GM19035 (cell line): ENCODE measurements around the gene BCAS3.

Source experiments
- ATAC-seq: cut with Tn5 transposase; IDR thresholded peaks from one replicate; pipeline ENCODE4 v1.9.1; 2021; ENCODE audit not compliant: unreplicated experiment

Gene BCAS3

DNA sequence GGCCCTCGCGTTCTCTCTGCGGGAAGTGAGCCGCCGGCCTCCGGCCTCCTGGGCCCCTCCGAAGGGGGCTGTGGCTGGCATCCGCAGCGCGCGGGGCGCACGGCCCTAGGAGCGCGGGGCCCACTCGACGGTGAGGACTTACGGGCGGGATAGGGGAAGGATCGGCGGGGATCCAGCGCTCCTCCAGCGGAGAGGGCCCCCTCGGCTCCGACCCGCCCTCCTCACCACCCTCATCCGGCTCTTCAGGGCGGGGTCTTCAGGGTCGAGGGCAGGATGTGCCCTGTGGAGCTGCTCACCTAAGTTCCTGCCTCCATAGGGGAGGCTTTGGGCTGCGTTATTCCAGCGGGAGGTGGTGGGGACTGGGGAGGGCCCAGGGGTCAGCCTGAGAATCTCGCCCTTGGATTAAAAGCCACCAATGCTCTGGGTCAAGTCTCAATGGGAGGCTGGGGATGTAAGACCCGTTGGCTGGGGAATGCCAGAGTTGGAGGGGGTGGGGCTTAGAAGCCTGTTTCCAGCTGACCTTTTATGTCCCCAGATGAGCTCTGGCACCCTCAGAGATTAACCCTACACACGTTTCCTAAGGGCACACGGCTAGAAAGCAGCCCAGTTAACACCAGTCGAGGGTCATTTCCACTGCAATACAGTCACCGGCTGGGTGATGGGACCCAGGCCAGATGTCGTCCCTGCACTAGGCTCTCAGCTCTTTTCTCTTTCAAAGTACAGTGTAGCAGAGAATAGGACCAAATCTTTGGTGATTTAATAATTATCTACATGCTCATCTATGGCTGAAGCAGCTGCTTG is 735.4 kb downstream of the BCAS3 start:
- no peak for ATAC-seq

DNA sequence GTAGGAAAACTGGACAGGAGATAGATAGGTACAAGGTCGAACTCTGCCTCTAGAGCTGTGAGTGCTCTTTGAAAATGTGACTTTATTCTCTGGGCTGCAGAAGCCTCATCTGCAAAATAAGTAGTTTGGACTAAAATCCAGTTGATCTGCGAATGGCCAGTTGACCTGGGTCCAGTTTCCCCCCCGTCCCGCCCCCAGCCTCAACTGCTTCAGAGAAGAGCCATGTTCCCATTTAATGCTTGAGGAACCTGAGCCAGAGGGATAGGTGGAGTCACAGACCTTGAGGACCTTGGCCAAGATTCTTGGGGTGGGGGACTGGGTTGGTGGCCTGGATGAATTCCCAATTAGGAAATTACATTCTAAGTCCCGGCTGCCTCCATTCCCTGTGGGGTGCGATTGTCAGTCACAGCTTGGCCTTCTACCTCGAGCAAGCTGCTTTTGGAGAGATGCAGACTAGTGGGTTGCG is 736.0 kb downstream of the BCAS3 start:
- ATAC-seq = no peak

DNA sequence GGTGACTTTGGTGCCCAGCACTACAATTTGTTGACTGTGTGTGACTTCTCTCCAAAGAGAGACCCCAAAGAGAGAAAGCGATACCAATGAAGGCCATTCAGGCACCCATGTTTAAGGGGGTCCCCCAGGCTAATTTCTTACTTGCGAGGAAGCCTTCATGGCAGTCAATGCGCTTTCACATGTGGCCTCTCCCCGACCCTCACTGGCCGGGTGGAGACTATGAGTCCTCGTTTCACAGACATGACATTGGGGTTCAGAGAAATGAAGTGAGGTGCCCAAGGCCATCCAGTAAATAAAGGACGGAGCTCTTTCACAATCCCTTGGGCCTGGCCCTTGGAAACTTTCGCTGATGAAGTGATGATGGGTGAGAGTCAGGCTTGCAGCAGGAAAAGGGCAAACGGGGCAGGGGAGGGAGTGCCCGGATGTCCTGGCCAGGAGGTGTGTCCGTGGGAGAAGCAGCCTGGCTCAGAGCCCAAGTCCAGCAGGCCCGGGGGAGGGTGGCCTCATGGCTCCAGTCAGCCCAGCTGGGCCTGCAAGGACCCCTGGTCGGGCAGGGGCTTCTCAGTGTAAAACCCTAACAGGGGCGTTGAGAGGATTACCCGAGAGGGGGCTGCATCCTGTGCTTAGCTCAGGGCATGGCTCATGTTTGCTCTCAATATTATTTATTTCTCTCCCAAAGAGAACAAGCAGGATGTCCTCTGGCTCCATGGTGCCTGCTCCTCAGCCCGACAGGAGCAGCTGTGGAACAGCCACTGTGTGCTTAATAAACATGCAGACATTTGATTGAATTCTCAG is 736.7 kb downstream of the BCAS3 start:
- no peak for ATAC-seq

DNA sequence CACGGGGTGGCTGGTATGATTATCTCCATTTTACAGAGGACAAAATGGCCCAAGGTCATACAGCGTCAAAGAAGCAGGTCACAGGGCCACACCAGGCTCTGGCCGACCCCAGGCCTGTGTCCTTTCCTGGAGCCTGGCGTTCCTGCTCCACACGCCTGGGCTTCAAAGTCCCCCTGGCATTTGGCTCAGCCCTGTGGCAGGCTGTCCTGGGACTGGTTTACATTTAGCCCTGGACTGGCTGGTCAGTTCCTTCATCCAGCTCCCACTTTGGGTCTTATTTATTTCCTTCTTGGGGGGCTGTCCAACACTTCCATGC is 737.2 kb downstream of the BCAS3 start:
- no peak for ATAC-seq

DNA sequence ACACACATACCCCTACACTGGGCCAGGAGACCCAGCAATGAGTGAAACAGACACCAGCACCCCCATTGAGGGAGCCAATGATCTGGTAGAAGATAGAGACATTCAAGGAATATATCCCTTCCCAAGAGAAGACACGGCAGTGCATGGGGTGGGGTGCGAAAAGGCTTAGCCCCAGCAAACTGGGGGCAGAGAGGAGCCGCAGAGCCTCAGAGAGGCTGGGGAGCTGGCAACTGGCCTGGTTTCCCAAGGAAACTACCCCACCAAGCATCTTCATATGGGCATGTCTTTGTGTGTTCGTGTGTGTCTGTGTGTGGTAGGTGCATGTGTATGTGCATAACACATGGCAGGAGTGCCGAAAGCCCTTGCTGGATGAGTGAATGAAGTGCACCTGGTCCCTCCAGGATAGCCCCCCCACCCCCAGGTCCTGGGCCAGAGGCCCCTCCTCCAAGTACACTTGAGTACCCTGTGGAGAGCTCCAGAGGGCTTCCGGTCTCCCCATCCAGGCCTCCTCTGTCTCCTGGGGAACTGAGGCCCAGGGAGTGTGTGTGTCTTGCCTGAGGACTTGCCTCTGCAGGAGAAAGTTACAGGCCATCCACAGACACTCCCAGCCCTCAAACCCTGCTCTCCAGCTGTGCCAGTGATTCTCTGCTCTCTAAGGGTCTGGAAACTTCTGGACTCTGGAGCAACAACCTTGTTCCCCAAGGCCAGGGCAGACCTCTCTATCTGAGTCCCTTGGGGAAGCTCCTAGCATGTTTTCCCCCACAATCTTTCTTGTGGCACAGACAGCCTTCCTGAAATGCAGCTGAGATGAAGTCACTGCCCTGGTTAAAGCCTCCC is 737.9 kb downstream of the BCAS3 start:
- ATAC-seq = no peak

DNA sequence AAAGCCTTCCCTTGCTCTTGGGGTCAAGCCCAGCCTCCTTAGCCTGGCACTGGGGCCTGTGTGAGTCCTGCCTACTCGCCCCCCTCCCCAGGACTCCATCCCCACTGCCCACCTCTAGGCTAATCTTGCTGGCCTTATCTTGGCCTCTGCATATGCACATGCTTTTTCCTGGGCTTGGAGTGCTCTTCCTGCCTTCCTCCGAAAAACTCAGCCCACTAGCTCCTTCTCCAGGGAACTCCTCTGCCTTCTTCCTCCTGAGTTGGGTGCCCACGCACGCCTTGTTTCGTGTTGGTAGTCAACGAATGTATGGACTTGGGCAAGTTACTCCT is 738.5 kb downstream of the BCAS3 start:
- no peak for ATAC-seq

DNA sequence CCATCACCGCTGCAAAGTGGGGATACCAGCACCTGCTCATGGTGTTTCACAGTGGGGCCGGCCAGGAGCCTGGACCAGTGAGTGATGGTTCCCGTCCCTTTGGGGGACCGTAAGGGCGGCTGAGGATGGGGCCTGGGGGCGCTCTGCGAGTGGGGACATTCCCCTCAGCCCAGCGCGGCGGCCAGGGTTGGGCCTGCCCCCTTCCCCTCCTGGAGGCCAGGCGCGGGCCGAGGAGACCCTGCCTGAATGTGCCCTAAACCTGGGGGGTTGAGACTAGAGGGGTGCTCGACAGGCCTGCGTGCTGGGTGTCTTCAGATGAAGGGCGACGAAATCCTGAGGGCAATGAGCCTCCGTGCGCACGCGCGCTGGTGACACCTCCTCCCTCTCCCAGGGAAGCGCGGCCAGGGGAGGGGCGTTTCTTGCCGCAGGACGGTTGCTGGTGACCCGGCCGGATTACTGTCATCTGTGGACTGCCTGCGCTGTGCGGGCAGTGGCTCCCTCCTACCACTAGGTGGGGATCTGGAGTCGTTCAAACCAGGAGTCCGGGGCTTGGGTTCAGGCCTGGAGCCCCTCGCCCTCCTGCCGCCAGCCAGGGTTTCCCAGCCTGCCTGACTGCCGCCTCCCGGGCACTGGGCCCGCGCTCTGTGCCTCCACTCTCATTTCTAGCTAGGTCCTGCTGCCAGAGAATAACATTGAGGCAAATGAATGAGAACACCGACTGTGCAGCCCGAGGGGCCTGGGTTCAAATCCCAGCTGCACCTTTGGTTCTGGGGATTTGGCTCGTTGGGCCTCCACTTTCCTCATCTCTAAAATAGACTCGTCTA is 739.1 kb downstream of the BCAS3 start:
- ATAC-seq = no peak

DNA sequence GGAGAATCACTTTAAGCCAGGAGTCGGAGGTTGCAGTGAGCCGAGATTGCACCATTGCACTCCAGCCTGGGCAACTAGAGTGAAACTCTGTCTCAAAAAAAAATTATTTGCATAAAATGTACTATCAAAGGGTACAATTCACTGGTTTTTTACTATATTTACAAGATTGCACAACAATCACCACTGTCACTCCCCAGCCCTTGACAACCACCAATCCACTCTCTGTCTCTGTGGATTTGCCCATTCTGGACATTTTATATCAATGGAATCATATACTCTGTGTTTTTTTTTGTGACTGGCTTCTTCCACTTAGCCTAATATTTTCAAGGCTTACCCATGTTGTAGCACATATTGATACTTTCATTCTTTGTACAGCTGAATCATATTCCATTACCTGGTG is 740.8 kb downstream of the BCAS3 start:
- ATAC-seq = no peak

DNA sequence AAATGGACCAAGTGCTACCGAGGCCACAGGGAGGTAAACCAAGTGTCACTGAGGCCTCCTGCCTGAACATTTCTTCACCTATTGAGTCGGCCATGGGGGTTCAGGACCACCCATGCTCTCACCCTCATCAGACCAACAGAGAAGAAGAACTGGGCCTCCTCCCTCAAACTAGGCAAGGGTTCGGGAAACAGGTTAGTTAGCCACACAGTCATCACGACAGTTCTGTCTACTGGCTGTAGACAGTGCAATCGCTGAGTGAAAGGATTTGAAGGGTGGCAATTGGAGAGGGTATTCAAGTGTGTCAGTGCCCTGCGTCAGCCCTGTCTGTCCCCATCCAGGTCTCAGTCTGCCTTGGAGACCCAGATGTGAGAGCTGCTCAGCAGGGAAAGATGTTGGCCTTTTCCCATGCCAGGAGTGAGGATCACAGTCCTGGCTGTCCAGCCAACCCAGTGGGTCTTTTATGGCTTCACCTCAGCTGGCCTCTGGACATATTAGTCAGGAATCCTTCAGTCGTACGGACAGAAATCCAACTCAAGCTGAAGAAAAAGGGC is 741.9 kb downstream of the BCAS3 start:
- no peak for ATAC-seq

DNA sequence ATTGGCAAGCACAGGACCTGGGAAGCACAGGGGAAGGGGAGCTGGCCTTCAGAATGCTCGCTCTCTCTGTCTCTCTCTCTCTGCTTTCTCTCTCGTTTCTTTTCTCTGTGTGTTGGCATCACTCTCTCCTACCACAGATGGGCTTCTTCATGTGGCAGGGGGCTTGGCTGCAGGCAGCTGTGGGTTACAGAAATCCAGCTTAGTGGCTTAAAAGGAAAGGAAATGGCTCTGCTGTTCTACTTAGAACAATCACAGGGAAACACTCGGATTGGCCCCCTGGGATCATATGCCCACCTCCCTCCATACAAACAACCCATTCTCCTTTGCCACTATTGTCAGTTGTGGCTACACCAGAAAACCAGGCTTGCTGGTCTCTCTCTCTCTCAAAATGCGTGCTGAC is 742.4 kb downstream of the BCAS3 start:
- no peak for ATAC-seq

DNA sequence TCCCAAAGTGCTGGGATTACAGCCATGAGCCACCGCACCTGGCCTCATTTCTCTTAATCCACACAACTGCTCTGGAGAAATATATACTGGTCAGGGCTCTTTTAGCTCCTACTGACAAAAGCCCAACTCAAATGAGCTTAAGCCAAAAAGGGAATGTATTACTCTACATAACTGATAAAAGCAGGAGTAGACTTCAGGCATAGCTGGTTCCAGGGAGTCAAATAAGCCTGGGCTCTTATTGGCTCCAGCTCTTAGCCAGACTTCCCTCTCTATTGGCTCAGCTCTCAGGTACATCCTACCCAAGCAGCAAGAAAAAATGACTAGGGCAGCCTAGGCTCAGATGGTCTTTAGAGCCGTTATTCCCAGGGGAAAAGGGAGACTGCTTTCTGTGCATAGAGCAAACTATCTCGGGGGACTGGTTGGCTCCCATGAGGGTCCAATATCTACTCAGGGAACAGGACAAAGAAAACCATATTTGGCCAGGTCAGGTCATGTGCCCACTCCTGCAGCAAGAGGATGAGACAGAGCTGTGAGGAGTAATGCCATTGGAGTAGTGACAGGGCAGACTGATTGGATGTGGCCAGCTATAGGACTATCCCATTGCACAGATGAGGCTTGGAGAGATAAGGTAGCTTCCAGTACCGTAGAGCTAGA is 743.2 kb downstream of the BCAS3 start:
- no peak for ATAC-seq

DNA sequence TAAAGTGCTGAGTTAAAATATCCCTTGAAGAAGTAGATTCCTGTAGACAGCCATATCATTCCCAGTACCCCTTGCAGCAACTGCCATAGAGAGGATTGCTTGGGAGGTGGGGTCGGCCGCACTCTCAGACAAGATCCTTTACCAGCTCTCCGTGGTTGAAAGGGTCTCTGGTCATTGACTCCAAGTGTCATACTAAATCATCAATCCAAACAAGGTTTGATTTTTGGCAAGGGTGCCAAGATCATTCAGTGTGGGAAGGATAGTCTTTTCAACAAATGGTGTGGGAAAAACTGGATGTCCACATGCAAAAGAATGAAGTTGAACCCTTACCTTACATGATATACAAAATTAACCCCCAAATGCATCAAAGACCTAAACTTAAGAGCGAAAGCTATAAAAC is 743.8 kb downstream of the BCAS3 start:
- no peak for ATAC-seq

DNA sequence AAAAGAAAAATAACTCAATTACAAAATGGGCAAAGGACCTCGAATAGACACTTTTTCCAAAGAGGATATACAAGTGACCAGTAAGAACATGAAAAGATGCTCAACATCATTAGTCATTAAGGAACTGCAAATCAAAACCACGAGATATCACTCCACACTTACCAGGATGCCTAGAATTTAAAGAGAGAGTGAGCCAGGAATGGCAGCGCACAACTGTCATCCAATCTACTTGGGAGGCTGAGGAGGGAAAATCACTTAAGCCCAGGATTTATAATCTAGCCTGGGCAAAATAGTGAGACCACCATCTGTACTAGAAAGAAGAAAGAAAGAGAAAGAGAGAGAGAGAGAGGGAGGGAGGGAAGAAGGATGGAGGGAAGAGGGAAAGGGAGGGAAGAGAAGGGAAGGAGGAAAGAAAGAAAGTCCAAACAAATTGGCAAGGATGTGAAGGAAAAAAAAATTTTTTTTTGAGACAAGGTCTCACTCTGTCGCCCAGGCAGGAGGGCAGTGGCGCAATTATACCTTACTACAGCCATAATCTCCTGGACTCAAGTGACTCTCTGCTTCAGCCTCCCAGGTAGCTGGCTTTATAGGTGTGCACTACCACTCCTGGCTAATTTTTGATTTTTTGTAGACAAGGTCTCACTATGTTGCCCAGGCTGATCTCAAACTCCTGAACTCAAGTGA is 744.6 kb downstream of the BCAS3 start:
- ATAC-seq = no peak

DNA sequence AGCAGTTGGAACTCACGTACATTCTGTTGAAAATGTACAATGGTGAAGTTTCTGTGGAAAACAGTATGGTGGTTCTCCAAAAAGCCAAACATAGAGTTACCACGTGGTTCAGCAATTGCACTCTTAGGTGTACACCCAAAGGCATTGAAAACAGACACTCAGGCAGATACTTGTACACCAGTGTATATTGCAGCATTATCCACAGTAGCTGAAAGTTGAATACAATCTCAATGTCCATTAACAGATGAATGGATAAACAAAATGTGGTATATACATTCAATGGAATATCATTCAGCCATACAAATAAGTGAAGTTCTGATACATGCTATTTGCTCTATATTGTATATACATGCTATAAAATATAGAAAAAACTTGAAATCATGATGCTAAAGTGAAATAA is 745.2 kb downstream of the BCAS3 start:
- no peak for ATAC-seq

DNA sequence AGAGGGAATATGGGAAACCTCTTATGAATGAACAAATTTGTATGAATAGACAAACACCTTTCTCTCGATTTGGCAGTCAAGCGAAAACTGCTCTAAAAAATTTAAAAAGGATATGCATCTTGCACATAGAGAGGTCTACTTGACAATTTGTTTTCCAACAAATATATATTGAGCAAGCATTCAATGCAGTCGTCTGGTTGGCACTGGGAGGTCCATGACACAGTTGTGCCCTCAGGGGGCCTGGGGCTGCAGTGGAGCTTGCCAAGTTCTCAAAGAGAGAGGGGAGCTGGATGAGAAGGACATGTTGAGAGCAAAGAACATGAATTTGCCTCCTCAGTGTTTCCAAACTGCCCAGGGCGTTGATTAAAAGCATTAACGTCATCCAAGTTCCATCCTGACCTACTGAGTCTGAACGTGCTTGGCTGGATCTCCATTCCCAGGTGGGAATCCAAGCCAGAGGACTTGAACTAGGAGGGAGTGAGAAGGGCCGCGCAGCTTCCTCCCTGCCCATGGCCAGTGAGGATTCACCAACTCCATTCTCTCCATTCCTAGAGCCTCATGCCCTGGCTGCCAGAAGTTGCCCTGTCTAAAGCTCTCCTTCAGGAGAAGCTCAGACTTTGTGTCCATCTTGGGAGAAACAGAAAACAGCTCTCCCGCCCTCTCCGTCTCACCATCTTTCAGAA is 746.5 kb downstream of the BCAS3 start:
- ATAC-seq = no peak

DNA sequence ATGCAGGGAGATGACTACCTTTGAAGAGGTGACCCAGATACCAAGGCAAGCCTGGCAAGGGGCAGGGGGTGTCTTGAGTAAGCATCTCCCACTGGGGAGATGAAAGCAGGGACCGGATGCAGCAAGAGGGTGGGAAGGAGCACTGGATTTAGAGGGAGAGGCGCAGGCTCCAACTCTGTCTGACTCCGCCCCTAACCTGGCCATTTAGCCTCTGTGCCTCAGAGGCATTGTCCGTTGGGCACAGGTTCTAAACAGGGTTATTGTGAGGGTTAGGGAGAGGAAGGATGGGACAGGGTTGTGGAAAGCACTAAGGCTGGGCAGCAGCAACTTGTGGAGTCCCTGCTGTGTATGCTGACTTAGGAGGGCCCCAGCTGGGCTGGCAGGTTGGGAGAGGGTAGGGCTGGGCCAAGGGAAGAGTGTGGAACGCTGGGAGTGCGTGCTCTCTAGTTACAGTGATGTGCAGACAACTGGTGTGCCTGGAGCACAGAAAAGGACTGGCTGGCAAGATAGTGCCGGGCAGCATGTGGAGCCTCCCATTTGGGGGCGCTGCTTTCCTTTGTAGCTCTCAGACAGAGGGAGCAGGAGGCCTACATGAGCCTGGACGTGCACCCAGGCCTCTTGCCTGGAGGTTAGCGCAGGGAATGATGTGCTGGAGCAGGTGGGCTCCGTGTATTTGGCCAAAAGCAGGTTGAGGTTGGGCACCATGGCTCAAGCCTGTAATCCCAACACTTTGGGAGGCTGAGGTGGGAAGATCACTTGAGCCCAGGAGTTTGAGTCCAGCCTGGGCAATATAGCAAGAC is 748.2 kb downstream of the BCAS3 start:
- no peak for ATAC-seq

DNA sequence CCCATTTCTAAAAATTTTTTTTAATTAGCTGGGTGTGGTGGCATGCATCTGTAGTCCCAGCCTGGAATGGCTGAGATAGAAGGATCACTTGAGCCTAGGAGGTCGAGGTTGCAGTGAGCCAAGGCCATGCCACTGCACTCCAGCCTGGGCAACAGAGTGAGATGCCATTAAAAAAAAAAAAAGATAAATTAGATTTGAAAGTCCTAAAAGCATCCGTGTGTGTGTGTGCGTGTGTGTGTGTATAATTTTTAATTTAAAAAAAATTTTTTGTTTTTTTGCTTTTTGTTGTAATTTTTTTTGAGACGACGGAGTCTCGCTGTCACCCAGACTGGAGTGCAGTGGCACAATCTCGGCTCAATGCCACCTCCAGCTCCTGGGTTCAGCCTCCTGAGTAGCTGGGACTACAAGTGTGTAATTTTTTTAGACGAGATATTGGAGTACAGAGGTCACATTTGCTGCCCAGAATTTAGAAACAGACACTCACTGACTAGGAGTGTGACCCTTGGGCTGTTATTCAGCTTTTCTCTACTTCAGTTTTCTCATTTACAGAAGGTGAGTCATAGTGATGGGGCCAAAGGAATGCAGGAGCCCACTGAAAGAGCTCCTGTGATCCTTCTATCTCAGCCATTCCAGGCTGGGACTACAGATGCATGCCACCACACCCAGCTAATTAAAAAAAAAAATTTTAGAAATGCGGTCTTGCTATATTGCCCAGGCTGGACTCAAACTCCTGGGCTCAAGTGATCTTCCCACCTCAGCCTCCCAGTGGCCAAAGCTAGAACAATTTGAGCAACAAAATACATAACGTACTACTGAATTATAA is 749.0 kb downstream of the BCAS3 start:
- no peak for ATAC-seq
